ENCODE measurements around the gene HES3. TPM values are rescaled to one million over a fixed set of nuclear protein-coding genes. Genes with fewer than 3 reads are reported as not detected.

Gene HES3
- total and polyA plus RNA-seq, 2 donors, result not detected

GRCh38 chr1:6245869-6246496 lies 2.0 kb downstream of the HES3 start:
- 2% methylated on average over 49 of the region's 49 CpGs for WGBS
- no peak for DNase-seq (ENCODE audit: extremely low spot score)
- H3K4me1 ChIP-seq (ENCODE audit: insufficient read depth), result peaks cover 3% of the 10 kb centered on the region
- H3K4me3 ChIP-seq (ENCODE audit: low read depth, low read length), result no peak overlapping the region
- H3K36me3 ChIP-seq (ENCODE audit: insufficient read depth), result no peaks in the 10 kb centered on the region
- H3K27ac ChIP-seq (ENCODE audit: low read depth), result no peak overlapping the region

DNA sequence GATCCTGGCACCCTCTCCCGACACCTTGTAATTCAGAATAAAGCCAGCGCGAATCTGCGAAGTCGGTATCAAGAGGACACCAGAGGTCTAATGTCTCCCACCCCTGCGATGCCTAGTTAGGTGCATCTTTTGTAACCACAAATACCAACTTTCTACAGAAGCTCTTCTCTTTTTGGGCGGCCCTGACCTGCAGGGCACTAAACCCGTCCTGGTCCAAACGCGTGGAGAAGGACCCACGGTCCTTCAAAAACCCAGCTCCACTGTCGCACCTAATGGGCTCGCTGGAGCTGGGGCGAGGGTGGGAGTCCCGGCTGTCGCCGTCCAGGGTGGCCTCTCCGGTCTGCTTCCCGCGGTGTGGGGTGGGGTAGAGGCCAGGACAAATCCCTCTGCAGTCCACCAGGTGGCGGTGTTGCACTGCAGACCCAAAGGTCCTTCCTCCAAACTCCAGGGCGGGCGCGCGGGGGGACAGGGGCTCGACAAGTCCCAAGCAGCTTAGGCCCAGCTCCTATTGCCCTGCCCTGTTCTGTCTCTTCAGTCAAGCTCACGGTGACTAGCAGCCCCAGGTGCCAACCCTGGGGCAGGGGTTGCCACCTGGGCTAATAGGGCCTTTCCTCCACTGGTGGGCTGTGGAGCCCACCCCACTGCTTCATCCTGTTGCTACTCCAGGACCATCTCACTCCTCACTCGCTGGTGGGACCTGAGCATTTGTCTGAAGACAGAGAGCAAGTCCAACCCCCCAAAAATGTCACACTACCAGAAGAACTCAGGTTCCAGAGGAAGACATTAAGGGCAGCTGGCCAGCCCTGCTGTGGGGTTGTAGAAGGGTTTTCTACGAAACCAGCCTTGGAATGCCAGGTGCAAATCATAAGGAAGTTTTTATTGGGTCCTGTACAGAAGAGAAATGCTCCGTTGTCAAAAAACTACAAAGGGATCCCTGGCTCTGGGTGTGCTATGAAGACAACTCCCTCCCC lies 2.8 kb downstream of the HES3 start:
- Histone ChIP-seq H3K4me1 (ENCODE audit: insufficient read depth) (peaks cover 3% of the 10 kb centered on the region), H3K27ac (ENCODE audit: low read depth) (no peak overlapping the region), H3K4me3 (ENCODE audit: low read depth, low read length) (no peak overlapping the region), H3K36me3 (ENCODE audit: insufficient read depth) (no peaks in the 10 kb centered on the region)
- DNase-seq (ENCODE audit: extremely low spot score), result no peak
- 5% methylated on average over 30 of the region's 30 CpGs for WGBS

GRCh38 chr1:6247651-6248050 lies 3.7 kb downstream of the HES3 start:
- H3K4me1 ChIP-seq (ENCODE audit: insufficient read depth), result no peaks in the 10 kb centered on the region
- H3K36me3 ChIP-seq (ENCODE audit: insufficient read depth), result no peaks in the 10 kb centered on the region
- DNase-seq (ENCODE audit: extremely low spot score), result no peak
- WGBS, result 79% methylated on average over 5 of the region's 5 CpGs
- H3K4me3 ChIP-seq (ENCODE audit: low read depth, low read length), result no peak overlapping the region
- H3K27ac ChIP-seq (ENCODE audit: low read depth), result no peak overlapping the region

GRCh38 chr1:6248161-6248776 lies 4.3 kb downstream of the HES3 start:
- no peak for DNase-seq (ENCODE audit: extremely low spot score)
- Histone ChIP-seq H3K36me3 (ENCODE audit: insufficient read depth) (no peaks in the 10 kb centered on the region), H3K4me3 (ENCODE audit: low read depth, low read length) (no peak overlapping the region), H3K27ac (ENCODE audit: low read depth) (no peak overlapping the region), H3K4me1 (ENCODE audit: insufficient read depth) (no peaks in the 10 kb centered on the region)
- WGBS, result 67% methylated on average over 14 of the region's 14 CpGs

- WGBS, result 5% methylated on average over 95 of the region's 96 CpGs
- DNase-seq (ENCODE audit: extremely low spot score), result no peak
- Histone ChIP-seq H3K4me1 (ENCODE audit: insufficient read depth) (no peaks in the 10 kb centered on the region), H3K4me3 (ENCODE audit: low read depth, low read length) (peak overlapping the region; percentile 12), H3K36me3 (ENCODE audit: insufficient read depth) (no peaks in the 10 kb centered on the region), H3K27ac (ENCODE audit: low read depth) (no peak overlapping the region)
These were observed 5.2 kb downstream of the HES3 start for GRCh38 chr1:6248932-6249738.

GRCh38 chr1:6249739-6250689 lies 6.0 kb downstream of the HES3 start:
- Histone ChIP-seq H3K27ac (ENCODE audit: low read depth) (no peak overlapping the region), H3K4me1 (ENCODE audit: insufficient read depth) (no peaks in the 10 kb centered on the region), H3K4me3 (ENCODE audit: low read depth, low read length) (no peak overlapping the region), H3K36me3 (ENCODE audit: insufficient read depth) (no peaks in the 10 kb centered on the region)
- no peak for DNase-seq (ENCODE audit: extremely low spot score)
- 22% methylated on average over 71 of the region's 71 CpGs for WGBS

- no peak overlapping the region for H3K4me3 ChIP-seq (ENCODE audit: low read depth, low read length)
- DNase-seq (ENCODE audit: extremely low spot score), result no peak
- H3K4me1 ChIP-seq (ENCODE audit: insufficient read depth), result no peaks in the 10 kb centered on the region
- H3K36me3 ChIP-seq (ENCODE audit: insufficient read depth), result no peaks in the 10 kb centered on the region
- whole genome bisulfite sequencing, result 88% methylated on average over 19 of the region's 19 CpGs
- no peak overlapping the region for H3K27ac ChIP-seq (ENCODE audit: low read depth)
These were observed 7.3 kb downstream of the HES3 start for GRCh38 chr1:6251233-6251632.

- Histone ChIP-seq H3K4me3 (ENCODE audit: low read depth, low read length) (no peak overlapping the region), H3K4me1 (ENCODE audit: insufficient read depth) (no peaks in the 10 kb centered on the region), H3K36me3 (ENCODE audit: insufficient read depth) (no peaks in the 10 kb centered on the region), H3K27ac (ENCODE audit: low read depth) (no peak overlapping the region)
- WGBS, result 86% methylated on average over 15 of the region's 15 CpGs
- DNase-seq (ENCODE audit: extremely low spot score), result no peak
These were observed 7.8 kb downstream of the HES3 start for GRCh38 chr1:6251681-6252373.

GRCh38 chr1:6252374-6252710 lies 8.4 kb downstream of the HES3 start:
- no peak for DNase-seq (ENCODE audit: extremely low spot score)
- Histone ChIP-seq H3K27ac (ENCODE audit: low read depth) (no peak overlapping the region), H3K4me3 (ENCODE audit: low read depth, low read length) (no peak overlapping the region), H3K36me3 (ENCODE audit: insufficient read depth) (no peaks in the 10 kb centered on the region), H3K4me1 (ENCODE audit: insufficient read depth) (no peaks in the 10 kb centered on the region)
- 89% methylated on average over 4 of the region's 4 CpGs for WGBS

DNA sequence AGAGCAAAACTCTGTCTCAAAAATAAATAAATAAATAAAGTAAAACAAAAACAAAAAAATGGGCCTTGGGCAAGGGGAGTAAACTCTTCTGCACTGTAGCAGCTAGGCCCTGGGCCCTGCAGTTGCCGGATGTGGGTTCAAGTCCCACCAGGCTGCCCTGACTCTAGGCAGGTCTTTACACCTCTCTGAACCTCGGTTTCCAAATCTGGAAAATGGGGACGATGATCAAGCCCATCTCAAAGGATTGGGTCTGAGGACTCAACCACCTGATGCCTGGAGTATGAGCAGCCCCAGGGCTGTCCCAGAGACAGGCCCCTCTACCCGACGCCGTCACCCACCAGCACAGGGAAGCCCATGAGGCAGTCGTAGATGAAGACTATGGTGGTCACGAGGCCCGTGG lies 9.4 kb downstream of the HES3 start:
- Histone ChIP-seq H3K4me1 (ENCODE audit: insufficient read depth) (no peaks in the 10 kb centered on the region), H3K36me3 (ENCODE audit: insufficient read depth) (no peaks in the 10 kb centered on the region), H3K27ac (ENCODE audit: low read depth) (no peak overlapping the region), H3K4me3 (ENCODE audit: low read depth, low read length) (no peak overlapping the region)
- DNase-seq (ENCODE audit: extremely low spot score), result no peak
- 96% methylated on average over 9 of the region's 9 CpGs for WGBS

DNA sequence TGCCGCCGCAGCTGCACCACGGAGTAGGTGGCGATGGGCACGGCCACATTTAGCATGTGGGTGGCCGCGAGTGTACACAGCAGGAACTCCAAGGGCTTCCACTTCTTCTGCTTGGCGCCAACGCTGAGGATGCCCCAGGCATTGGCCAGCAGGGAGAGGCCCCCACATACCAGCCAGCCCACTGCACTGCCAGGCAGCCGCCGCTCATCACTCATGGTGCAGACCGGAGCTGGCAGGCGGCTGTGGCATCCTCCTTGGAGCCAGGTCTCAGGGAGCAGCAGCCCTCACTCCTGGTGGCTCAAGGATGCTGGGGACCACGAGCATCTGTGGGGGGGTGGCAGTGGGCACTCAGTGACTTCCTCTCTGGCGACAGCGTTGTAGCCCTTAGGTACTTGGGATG lies 10.7 kb downstream of the HES3 start:
- H3K4me1 ChIP-seq (ENCODE audit: insufficient read depth), result no peaks in the 10 kb centered on the region
- H3K36me3 ChIP-seq (ENCODE audit: insufficient read depth), result no peaks in the 10 kb centered on the region
- DNase-seq (ENCODE audit: extremely low spot score), result no peak
- no peak overlapping the region for H3K4me3 ChIP-seq (ENCODE audit: low read depth, low read length)
- WGBS, result 93% methylated on average over 16 of the region's 16 CpGs
- no peak overlapping the region for H3K27ac ChIP-seq (ENCODE audit: low read depth)

- no peaks in the 10 kb centered on the region for H3K4me1 ChIP-seq (ENCODE audit: insufficient read depth)
- WGBS, result 86% methylated on average over 13 of the region's 13 CpGs
- H3K4me3 ChIP-seq (ENCODE audit: low read depth, low read length), result no peak overlapping the region
- no peaks in the 10 kb centered on the region for H3K36me3 ChIP-seq (ENCODE audit: insufficient read depth)
- DNase-seq (ENCODE audit: extremely low spot score), result no peak
- H3K27ac ChIP-seq (ENCODE audit: low read depth), result no peak overlapping the region
These were observed 12.7 kb downstream of the HES3 start for GRCh38 chr1:6256645-6257044.

Data from urinary bladder (tissue), 4 donors.